Tibial nerve (tissue), 4 donors: Measurements from ENCODE around the gene THAP10. TPM values are rescaled to one million over a fixed set of nuclear protein-coding genes. Genes with fewer than 3 reads are reported as not detected.
"Not testable (repeated sequence)": the region's sequence is repeated elsewhere in the genome, so short reads cannot be mapped to it uniquely, and the experiment has no call there.

Experiments used
- DNase-seq, 2 donors: peaks; one replicate each; pipeline ENCODE4 v3.0.0-alpha.2; 2019; ENCODE audit warnings: low spot score in 2 of 2
- H3K27ac ChIP-seq, 4 donors: fragments of 200-600 bp; sonication (generic) in 3 of 4; one replicate each; pipeline ENCODE4 v1.5.1; 2017 to 2019; ENCODE audit warnings: mild to moderate bottlenecking in 1 of 4
- H3K27me3 ChIP-seq, 2 donors: fragments of 200-600 bp; sonication (generic) in 1 of 2; one replicate each; pipeline versions ENCODE4 v1.5.1 to v1.6.0; 2017 to 2019
- H3K36me3 ChIP-seq, 3 donors: fragments of 200-600 bp; sonication (generic); one replicate each; pipeline ENCODE4 v1.5.1; 2018 to 2019
- H3K4me1 ChIP-seq, 4 donors: fragments of 200-600 bp; sonication (generic) in 3 of 4; one replicate each; pipeline ENCODE4 v1.5.1; 2017 to 2019
- H3K4me3 ChIP-seq, 4 donors: fragments of 200-600 bp; sonication (generic) in 3 of 4; one replicate each; pipeline ENCODE4 v1.5.1; 2017 to 2019; ENCODE audit warnings: mild to moderate bottlenecking in 1 of 4, moderate library complexity in 1 of 4
- H3K9me3 ChIP-seq, 4 donors: fragments of 200-600 bp; sonication (generic) in 3 of 4; one replicate each; pipeline ENCODE4 v1.5.1; 2017 to 2019
- CTCF ChIP-seq, 5 experiments: fragments of 200-600 bp in 3 of 5; fragments of 450-650 bp in 2 of 5; sonication (generic) in 3 of 5; IDR thresholded peaks; one replicate each; pipeline ENCODE4 v1.5.1; 2016 to 2019; ENCODE audit warnings: antibody characterized with exemption in 5 of 5, mild to moderate bottlenecking in 3 of 5, moderate library complexity in 2 of 5
- EP300 ChIP-seq, 2 donors: sonication (generic); formaldehyde crosslinking; IDR thresholded peaks; one replicate each; pipeline ENCODE4 v1.6.1; 2017; ENCODE audit warnings: antibody characterized with exemption in 2 of 2, mild to moderate bottlenecking in 1 of 2
- POLR2A ChIP-seq, 2 donors: fragments of 450-650 bp; IDR thresholded peaks; one replicate each; pipeline ENCODE4 v1.6.1; 2017; ENCODE audit warnings: antibody characterized with exemption in 2 of 2, mild to moderate bottlenecking in 2 of 2, moderate library complexity in 2 of 2
- WGBS, 2 donors: methylation state at CpG; one replicate each; pipeline ENCODE4 v1.1.5; 2018; 5-methylcytosine and 5-hydroxymethylcytosine counted together
- total RNA-seq, 4 donors: library from RNA; depleted of rRNA; stranded (reverse); fragments of >200 nt; gene quantifications; one replicate each; pipeline ENCODE4 v1.1.0, GENCODE V29; 2016

Gene THAP10
- total RNA-seq, 4 donors from 2014 or later: 1.2 to 9.8 (median 3.0) TPM

- Histone ChIP-seq H3K36me3 (peaks cover 0 to 27% (median 0%) of the 10 kb centered on the region in 3 donors), H3K27ac (no peak overlapping the region), H3K9me3 (no peaks in the 10 kb centered on the region), H3K4me1 (no peaks in the 10 kb centered on the region), H3K4me3 (no peak overlapping the region), H3K27me3 (no peaks in the 10 kb centered on the region)
- TF ChIP-seq CTCF (IDR thresholded peaks at IDR 0.05) (no peak), EP300 (IDR thresholded peaks at IDR 0.05) (no peak)
- DNase-seq: no peak
These were observed 39.6 kb upstream of the THAP10 start for GRCh38 chr15:70931821-70932220.

GRCh38 chr15:70926914-70927313 is 34.7 kb upstream of the THAP10 start:
- not testable (repeated sequence) for DNase-seq, H3K9me3 ChIP-seq, H3K27ac ChIP-seq, H3K4me1 ChIP-seq, H3K4me3 ChIP-seq, H3K27me3 ChIP-seq
- H3K36me3 ChIP-seq: peaks cover 0 to 27% (median 0%) of the 10 kb centered on the region in 3 donors
- 79 to 98% methylated on average over 1 of the region's 1 CpG for WGBS, 2 donors

- H3K4me3 ChIP-seq: no peak overlapping the region
These were observed 31.3 kb upstream of the THAP10 start for GRCh38 chr15:70923311-70924080.

GRCh38 chr15:70922119-70922518 is 29.9 kb upstream of the THAP10 start:
- Histone ChIP-seq H3K9me3 (peaks cover 0 to 2% (median 0%) of the 10 kb centered on the region in 4 donors), H3K36me3 (peaks cover 0 to 3% (median 0%) of the 10 kb centered on the region in 3 donors), H3K4me1 (no peaks in the 10 kb centered on the region), H3K27ac (no peak overlapping the region), H3K27me3 (no peaks in the 10 kb centered on the region), H3K4me3 (no peak overlapping the region)
- no peak for DNase-seq
- no peak for TF ChIP-seq CTCF (IDR thresholded peaks at IDR 0.05)
- no peak for TF ChIP-seq EP300 (IDR thresholded peaks at IDR 0.05)
- TF ChIP-seq POLR2A (IDR thresholded peaks at IDR 0.05): no peak
- 98 to 100% methylated on average over 2 of the region's 2 CpGs for WGBS, 2 donors

More at GRCh38 chr15:70923311-70924080, 31.3 kb upstream of the THAP10 start:
- no peaks in the 10 kb centered on the region for H3K9me3 ChIP-seq
- WGBS, 2 donors: 80 to 84% methylated on average over 2 of the region's 2 CpGs
- no peak overlapping the region for H3K27ac ChIP-seq
- no peaks in the 10 kb centered on the region for H3K4me1 ChIP-seq
- no peak for TF ChIP-seq EP300 (IDR thresholded peaks at IDR 0.05)
- TF ChIP-seq POLR2A (IDR thresholded peaks at IDR 0.05): no peak
- no peak for TF ChIP-seq CTCF (IDR thresholded peaks at IDR 0.05)
- peaks cover 0 to 11% (median 0%) of the 10 kb centered on the region in 3 donors for H3K36me3 ChIP-seq
- H3K27me3 ChIP-seq: no peaks in the 10 kb centered on the region
- DNase-seq: no peak

- H3K9me3 ChIP-seq: peaks cover 0 to 4% (median 0%) of the 10 kb centered on the region in 4 donors
- 15 to 18% methylated on average over 1 of the region's 1 CpG for WGBS, 2 donors
- no peak for TF ChIP-seq EP300 (IDR thresholded peaks at IDR 0.05)
- TF ChIP-seq CTCF (IDR thresholded peaks at IDR 0.05): no peak
- no peak for TF ChIP-seq POLR2A (IDR thresholded peaks at IDR 0.05)
These were observed 28.9 kb upstream of the THAP10 start for GRCh38 chr15:70920981-70921696.

More at GRCh38 chr15:70920981-70921696, 28.9 kb upstream of the THAP10 start:
- Histone ChIP-seq H3K27ac (no peak overlapping the region), H3K4me3 (no peak overlapping the region), H3K36me3 (peaks cover 0 to 12% (median 0%) of the 10 kb centered on the region in 3 donors), H3K27me3 (no peaks in the 10 kb centered on the region), H3K4me1 (no peaks in the 10 kb centered on the region)
- DNase-seq: no peak
